DMS53 treated with DMSO at 0.1 percent for 48 hours (cell line): ENCODE results near the gene RUSF1.
"Not testable (repeated sequence)": the region's sequence is repeated elsewhere in the genome, so short reads cannot be mapped to it uniquely, and the experiment has no call there.

ENCODE experiments used
- DNase-seq: peaks from one replicate; lab custom pipeline; 2025; ENCODE audit not compliant: unreplicated experiment; lab: John Stamatoyannopoulos, UW

The RUSF1 gene

DNA sequence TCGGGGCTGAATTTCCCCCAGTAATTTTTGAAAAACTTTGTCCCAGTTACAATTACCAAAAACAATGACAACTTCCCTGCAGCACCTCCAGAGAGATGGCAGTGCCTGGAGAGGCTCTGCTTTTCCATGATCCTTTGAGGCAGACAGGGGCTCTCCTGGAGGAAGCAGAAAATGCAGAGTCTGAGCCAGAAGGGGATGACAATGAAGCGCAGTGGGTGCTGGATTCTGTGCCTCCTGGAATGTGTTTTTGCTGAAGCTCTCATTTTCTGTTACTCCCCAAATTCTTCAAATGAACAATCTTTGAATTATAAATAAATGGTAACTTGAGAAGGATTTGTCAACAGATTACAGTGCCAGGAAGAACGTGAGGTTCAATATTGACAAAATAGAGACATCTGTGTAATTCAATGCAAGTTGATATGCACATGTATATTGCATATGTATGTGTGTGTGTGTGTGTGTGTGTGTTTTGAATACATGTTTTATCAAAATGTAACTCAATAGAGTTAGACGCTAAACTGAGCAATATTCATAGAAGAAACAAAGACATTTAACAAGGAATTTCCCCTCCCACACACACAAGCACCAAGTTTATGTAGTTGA is 9.7 kb upstream of the RUSF1 start:
- DNase-seq, result no peak

DNA sequence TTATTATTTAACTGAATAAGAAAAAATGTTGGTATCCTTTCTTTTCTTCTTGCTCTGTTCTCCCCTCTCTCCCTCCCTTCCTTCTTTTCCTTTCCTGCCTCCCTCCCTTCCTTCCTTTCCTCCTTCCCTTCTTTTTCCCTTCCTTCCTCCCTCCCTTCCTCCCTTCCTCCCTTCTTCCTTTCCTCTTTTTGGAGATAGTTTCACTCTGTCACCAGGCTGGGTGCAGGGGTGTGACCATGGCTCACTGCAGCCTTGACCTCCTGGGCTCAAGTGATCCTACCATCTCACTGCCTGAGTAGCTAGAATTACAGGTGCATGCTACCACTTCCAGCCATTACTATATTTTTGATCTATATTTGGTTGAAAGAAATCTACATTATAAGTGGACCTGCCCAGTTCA is 5.7 kb upstream of the RUSF1 start:
- no peak for DNase-seq

DNA sequence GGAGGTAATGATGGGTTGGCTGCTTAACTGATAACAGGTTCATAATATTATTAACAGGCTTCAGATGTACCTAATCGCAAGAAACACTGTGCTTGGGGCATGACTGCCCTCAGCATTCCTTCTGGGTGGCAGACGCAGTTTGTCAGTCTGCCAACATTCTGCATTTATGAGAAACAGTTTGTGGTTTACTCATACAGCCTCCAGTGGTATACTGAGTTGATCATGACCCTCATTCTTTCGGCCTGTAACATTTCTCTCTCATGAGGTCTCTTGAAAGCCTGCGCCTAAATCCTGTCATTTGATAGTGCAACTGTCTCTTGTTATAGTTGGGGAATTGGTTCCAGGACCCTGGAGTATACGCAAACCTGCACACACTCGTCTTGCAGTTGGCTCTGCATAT is 4.9 kb upstream of the RUSF1 start:
- DNase-seq, result no peak

DNA sequence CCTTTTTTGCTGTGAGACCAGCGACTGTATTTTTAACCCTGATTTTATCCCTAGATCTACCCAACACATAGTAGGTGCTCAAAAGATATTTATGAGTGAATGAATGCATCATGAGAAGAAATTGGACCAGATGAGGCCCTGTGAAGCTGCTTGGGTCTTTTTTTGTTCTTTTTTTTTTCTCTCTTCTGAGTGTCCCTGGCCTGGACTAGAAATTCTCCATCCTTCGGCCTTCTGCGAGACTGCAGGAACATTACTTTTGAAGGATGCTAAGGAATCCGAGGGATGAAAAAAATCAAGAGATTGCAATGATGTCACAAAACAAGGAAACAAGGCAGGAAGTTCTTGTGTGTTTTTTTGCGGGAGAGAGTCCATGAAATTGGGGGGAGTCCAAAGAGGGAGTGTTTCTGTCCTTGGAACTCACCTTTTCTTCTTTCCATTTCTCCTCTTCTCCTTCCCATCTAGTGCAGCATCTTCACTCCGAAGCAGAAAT is 560 bp upstream of the RUSF1 start:
- DNase-seq, result no peak

DNA sequence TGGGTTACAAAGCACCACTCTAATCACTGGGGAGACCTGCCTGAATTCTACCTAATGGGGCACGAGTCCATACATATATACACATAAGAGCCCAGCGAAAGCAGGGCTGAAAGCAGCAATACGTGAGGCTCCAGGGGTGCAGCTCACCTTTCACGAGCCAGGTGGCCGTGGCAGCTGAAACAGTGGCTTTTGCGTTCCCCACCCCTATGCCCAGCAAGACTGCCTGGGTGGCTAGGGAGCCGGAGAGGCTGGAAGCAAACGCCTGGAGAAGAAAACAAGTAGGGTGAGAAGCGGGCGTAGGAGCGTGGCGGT is 618 bp downstream of the RUSF1 start:
- DNase-seq, result no peak

DNA sequence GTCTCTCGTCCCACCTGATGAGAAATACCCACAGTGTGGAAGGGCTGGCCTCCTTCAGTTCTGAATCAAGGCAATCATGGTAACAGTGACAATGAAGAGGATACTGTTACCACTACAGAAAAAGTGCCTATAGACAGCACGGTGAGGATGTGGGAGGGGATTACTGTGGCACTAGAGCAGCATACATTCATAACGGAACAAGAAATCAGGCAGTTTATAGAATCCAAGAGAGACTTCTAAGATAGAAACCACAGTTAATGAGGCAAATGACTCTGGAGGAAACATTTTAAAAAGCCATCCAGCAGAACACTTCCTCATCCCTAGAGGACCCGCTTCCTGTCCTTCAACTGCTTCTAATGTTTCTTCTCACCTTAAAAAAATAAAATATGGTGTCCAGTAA is 2.7 kb downstream of the RUSF1 start:
- no peak for DNase-seq

DNA sequence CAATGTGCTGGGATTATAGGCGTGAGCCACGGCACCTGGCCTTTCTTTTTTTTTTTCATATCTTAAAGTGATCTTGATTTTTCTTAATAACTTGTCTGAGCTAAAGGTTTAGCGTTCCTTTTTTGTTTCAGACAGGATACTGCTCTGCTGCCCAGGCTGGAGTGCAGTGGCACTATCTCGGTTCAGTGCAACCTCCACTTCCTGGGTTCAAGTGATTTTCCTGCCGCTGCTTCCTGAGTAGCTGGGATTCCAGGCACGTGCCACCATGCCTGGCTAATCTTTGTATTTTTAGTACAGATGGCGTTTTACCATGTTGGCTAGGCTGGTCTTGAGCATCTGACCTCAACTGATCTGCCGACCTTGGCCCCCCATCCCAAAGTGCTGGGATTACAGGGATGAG is 4.0 kb downstream of the RUSF1 start:
- DNase-seq, result no peak

DNA sequence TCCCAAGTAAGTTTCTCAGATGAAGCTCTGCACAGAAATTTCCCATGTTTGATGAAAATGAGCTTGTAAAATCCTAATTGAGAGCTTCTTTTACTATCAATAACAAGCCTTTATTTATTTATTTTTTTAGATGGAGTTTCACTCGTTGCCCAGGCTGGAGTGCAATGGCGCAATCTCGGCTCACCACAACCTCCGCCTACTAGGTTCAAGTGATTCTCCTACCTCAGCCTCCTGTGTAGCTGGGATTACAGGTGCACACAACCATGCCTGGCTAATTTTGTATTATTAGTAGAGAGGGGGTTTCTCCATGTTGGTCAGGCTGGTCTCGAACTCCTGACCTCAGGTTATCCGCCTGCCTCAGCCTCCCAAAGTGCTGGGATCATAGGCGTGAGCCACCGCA is 4.6 kb downstream of the RUSF1 start:
- not testable (repeated sequence) for DNase-seq

DNA sequence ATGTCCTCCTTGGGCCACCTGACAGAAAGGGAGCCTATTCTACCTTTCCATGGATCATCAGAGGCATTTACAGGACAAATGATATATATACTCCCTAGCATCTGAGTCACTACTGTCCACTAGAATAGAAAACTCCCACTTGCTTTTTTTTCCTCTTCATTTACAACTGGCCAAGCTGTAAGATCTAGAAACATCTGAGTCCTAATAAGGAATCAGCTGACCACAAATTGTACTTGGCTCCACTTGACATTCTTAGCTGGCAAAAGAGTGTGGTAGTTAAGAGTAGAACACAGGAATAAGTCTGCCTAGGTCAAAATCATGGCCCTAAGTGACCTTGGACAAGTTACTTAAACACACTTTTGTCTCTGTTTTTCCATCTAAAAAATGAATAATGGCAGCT is 5.2 kb downstream of the RUSF1 start:
- DNase-seq, result no peak

DNA sequence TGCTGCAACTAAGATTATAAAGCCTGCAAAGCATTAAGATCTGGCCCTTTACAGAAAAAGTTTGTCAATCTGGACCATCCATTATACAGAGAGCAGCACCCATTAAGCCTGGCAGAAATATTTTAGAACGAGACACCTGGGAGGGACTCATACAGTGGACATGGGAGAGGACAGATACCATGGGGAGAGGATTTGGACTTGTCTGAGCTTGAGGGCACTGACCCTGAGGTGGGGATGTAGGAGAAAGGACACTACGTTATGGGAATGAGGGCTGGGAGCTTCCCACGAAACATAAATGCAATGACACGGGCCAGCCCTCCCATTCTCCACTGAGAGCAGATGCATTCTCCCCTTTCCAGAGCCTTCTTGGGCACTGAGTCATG is 6.2 kb downstream of the RUSF1 start:
- no peak for DNase-seq

DNA sequence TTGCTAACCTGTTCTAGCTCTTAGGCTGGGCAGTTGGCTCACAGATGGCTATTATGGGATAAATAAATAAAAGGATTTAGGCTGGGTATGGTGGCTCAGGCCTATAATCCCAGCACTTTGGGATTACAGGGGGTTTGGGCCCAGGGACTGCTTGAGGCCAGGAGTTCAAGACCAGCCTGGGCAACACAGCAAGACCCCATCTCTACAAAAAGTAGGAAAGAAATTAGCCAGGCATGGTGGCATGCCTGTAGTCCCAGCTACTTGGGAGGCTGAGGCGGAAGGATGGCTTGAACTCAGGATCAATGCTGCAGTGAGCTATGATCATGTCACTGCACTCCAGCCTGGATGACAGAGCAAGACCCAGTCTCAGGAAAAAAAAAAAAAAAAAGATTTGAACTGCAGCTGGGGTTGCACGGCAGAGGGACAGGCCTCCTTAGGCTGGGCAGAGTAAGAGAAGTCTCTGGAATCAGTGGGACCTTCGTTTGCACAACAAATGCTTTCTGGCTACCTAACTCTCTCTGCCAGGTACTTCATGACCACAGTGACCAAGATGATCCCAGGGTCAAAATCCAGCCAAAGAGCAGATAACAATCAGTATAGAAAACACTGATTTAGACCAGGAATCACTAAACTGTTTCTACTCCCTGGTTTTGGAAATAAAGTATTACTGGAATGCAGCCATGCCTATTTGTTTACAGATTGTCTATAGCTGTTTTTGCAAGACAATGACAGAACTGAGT is 6.8 kb downstream of the RUSF1 start:
- DNase-seq, result no peak

DNA sequence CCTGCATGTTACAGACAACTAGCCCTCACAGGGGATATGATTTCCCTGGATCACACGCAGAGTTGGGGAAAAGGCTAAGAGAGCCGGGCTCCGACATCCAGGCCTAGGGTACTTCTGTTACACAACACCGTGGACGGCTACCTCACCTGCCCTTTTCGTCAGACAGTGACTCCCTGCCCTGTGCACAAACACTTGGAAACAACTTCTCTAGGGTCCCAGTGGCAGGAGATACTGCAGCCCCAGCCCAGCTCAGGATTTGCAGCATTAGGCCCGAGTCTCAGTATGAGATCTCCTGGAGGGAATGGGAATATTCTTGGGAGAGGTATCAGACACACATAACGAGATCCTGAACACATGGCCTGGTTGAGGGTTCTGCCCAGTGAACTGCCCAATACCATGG is 8.3 kb downstream of the RUSF1 start:
- no peak for DNase-seq

DNA sequence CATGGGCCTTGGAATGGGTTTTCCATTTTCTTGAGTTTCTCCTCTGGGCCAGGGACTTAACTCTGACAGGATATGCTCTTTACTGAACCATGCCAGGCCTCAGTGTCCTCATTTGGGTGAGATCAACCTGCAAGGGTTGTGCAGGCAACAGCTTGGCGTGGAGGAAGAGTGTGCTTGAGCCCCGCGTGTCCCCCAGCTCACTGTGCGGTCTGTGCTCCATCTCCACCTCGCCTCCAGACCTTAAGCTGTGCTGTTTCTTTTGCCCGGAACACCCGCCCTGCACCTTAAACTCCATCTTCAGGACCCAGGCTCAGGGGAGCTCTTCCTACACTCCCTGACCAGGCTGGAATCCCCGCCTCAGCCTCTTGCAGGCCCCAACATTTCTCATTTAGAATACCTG is 9.7 kb downstream of the RUSF1 start:
- DNase-seq, result no peak

DNA sequence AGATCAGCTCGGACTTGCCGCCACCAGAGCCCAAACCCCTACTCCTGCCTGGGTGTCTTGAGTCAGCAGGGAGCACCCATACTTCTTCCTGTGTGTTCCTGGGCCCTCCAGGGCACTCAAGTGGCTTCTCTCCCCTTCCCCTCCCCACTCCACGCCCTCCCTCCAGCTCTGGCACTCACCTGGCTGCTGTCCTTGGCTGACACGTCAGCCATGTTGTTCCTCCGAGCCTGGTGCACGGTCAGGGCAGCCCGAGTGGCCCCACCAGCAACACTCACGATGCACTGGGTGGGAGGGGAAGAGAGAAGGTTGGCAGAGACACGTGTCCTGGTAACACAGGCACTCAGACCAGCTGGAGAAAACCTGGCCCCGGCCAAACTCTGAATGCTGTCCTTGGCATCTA is 11.5 kb downstream of the RUSF1 start:
- DNase-seq, result no peak

DNA sequence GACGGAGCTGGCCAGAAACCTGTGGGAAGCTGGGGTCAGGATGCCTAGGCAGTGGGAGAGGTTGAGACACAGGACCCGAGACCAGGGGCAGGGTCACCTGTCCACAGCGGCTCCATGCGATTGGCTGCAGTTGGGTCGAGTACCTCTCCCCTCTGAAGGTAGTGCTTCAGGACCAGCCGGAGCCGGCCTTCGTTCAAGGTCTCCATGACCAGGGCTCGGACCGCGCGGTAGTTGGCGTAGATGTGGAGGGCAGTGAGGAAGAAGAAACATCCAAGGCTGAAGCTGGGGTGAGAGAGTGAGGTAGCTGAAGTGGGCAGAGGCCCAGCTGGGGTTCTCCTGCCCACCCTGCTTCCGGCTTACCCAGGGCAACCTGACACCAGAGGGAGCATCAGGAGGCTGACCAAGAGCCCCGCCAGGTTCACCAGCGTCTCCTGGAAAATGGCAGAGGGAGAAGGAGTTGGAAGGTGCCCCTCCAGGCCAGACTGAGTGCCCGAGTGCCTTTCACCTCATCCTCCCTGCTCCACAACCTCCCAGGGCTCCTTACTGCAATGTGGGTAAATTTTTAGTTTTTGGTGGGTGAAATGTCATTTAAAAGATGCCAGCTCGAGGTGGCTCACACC is 14.6 kb downstream of the RUSF1 start:
- no peak for DNase-seq

DNA sequence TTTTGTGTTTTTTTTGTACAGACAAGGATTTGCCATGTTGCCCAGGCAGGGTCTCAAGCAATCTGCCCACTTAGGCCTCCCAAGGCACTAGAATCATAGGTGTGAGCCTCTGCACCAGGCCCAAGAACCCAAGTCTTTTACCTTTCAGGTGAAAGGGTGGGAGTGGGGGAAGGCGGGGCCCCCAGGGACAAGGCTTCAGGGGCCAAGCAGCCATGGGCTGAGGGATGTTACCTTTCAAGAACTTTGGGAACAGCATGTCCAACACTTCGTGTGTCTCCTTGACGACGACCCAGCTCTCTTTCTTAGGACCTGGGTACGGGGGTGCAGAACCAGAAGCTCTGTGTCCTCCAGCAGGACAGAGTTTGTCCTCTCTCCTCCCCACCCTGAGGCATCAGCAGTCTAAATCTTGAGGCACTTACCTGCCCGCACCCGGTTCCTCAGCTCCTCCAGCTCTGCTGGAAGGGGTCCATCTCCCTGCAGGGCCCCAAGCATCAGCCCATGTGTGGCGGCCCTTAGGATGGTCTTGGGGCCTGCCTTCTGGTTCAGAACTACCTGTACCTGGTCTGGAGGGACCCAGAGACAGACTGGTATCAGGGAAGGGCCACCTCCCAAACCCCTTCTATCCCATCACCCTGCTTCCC is 16.3 kb downstream of the RUSF1 start:
- no peak for DNase-seq

DNA sequence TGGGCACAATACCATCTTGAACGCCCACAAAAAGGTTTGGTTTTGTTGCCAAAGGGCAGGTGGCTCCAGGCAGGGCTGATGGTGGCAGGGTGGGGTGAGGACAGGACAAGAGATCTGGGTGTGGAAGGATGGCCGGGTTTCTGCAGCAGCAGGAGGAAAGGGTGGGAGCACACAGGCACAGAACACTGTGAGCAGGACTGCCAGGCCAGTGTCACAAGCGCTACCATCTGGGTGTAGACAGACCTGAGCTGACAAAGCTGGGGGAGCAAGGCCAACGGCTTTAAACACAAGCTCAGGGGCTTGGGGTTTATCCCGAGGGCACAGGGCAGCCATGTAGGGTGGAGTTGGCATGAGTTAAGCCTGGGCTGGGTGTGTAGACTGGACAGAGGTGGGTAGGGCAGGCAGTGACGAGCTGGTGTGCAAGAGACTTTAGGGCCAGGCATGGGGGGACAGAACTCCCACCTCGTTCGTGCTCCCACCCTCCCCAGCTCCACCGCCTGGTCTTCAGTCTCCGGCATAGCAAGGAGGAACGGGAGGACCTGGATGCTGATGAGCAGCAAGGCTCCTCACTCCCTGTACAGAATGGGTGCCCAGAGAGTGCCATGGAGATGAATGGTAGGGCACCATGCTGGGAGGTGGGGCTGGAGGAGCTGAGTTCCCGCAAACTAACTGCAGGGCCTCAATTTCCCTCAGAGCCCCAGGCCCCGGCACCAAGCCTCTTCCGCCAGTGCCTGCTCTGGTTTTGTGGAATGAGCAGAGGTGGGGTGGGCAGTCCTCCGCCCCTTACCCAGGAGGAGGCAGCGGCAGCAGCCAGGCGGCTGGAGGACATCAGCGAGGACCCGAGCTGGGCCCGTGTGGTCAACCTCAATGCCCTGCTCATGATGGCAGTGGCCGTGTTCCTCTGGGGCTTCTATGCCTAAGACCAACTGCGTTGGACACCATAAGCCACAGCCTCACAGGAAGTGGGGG is 18.3 kb downstream of the RUSF1 start:
- DNase-seq, result no peak

DNA sequence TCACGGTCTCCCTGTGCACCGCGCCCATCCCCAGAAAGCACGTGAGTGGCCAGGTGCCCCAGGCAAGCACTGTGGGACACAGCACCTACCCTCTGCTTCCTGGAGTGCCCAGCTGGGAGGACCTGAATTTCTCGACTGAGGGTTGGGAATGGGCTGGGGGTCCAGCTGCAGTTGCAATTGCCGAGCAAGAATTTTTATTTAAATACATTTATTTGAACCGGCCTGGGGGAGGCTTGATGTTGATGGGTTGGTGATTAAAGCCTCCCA is 19.0 kb downstream of the RUSF1 start:
- DNase-seq, result no peak

DNA sequence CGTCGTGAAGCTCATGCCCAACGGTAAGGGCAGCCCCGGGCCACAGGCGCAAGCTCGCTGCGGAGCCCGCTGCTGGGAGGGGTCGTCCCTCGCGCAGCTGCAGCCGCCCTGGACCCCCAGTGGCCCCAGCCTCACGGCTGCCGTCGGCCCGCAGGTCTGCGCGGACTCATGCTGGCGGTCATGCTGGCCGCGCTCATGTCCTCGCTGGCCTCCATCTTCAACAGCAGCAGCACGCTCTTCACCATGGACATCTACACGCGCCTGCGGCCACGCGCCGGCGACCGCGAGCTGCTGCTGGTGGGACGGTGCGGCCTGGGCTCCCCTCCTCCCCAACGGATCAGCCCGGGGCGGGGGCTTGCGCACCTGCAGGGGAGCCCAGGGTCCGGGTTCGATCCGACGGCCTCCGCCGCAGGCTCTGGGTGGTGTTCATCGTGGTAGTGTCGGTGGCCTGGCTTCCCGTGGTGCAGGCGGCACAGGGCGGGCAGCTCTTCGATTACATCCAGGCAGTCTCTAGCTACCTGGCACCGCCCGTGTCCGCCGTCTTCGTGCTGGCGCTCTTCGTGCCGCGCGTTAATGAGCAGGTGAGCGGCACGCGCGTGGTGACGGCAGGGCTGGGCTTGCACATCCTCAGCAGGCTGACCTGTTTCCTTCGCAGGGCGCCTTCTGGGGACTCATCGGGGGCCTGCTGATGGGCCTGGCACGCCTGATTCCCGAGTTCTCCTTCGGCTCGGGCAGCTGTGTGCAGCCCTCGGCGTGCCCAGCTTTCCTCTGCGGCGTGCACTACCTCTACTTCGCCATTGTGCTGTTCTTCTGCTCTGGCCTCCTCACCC is 19.5 kb downstream of the RUSF1 start:
- DNase-seq, result no peak

DNA sequence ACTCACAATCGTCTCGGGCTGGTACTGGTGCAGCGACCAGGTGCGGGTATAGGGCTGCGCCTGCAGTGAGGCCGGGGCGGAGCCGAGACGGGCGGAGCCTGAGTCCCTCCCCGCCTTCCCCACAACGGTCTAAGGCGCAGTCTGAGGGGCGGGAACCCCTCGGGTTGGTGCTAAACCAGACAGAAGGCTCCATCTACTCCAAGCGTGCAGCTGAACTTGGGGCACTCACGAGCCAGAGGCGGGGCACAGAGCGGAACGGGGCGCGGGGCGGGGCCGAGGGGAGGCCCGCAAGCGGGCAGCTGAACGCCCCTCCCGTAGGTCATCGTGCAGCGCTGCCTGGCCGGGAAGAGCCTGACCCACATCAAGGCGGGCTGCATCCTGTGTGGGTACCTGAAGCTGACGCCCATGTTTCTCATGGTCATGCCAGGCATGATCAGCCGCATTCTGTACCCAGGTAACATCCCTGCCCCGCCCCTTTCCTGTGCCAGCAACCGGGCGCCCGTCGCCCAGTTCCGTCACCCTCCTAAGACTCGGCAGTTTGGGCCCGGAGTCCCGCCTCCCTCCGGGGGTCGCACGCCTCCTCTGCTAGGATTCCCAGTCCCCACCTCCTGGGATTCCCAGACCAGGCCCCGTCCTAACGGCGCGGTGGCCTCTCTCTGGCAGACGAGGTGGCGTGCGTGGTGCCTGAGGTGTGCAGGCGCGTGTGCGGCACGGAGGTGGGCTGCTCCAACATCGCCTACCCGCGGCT is 20.3 kb downstream of the RUSF1 start:
- DNase-seq, result peak; percentile 25
